OCI-M2 (cell line): ENCODE measurements around the gene NLK.

Experiments
- DNase-seq: peaks from one replicate; lab custom pipeline; 2025; ENCODE audit not compliant: unreplicated experiment; lab: John Stamatoyannopoulos, UW

Gene NLK

GRCh38 chr17:28110184-28110583 is 67.7 kb downstream of the NLK start:
- DNase-seq, result no peak

GRCh38 chr17:28112181-28112580 is 69.7 kb downstream of the NLK start:
- DNase-seq, result no peak

GRCh38 chr17:28112606-28113005 is 70.1 kb downstream of the NLK start:
- DNase-seq, result no peak

GRCh38 chr17:28113269-28113668 is 70.8 kb downstream of the NLK start:
- DNase-seq, result no peak

GRCh38 chr17:28115046-28115445 is 72.6 kb downstream of the NLK start:
- DNase-seq, result no peak

- no peak for DNase-seq
Observed at GRCh38 chr17:28117304-28117703, 74.8 kb downstream of the NLK start.

- no peak for DNase-seq
Observed at GRCh38 chr17:28118362-28118761, 75.9 kb downstream of the NLK start.

- no peak for DNase-seq
Observed at GRCh38 chr17:28119046-28119445, 76.6 kb downstream of the NLK start.

GRCh38 chr17:28119560-28119959 is 77.1 kb downstream of the NLK start:
- no peak for DNase-seq

GRCh38 chr17:28120766-28121165 is 78.3 kb downstream of the NLK start:
- DNase-seq, result no peak

GRCh38 chr17:28124962-28125361 is 82.5 kb downstream of the NLK start:
- DNase-seq, result no peak

- no peak for DNase-seq
Observed at GRCh38 chr17:28125526-28126378, 83.3 kb downstream of the NLK start.

- DNase-seq, result no peak
Observed at GRCh38 chr17:28127196-28127595, 84.7 kb downstream of the NLK start.

GRCh38 chr17:28128779-28129178 is 86.3 kb downstream of the NLK start:
- DNase-seq, result no peak

- DNase-seq, result no peak
Observed at GRCh38 chr17:28130472-28130871, 88.0 kb downstream of the NLK start.

GRCh38 chr17:28131599-28131998 is 89.1 kb downstream of the NLK start:
- no peak for DNase-seq

GRCh38 chr17:28133562-28133970 is 91.1 kb downstream of the NLK start:
- DNase-seq, result no peak

- no peak for DNase-seq
Observed at GRCh38 chr17:28136923-28137322, 94.4 kb downstream of the NLK start.

- DNase-seq, result no peak
Observed at GRCh38 chr17:28139822-28140221, 97.3 kb downstream of the NLK start.

- no peak for DNase-seq
Observed at GRCh38 chr17:28141313-28141712, 98.8 kb downstream of the NLK start.

- no peak for DNase-seq
Observed at GRCh38 chr17:28141773-28142172, 99.3 kb downstream of the NLK start.

GRCh38 chr17:28142305-28142704 is 99.8 kb downstream of the NLK start:
- DNase-seq, result no peak

GRCh38 chr17:28144019-28144418 is 101.5 kb downstream of the NLK start:
- no peak for DNase-seq
